Right atrium auricular region (tissue), 2 donors: ENCODE measurements around the gene FRAS1. TPM values are rescaled to one million over a fixed set of nuclear protein-coding genes. Genes with fewer than 3 reads are reported as not detected.

Experiments
- DNase-seq: peaks from one replicate; pipeline ENCODE4 v3.0.0-alpha.2; 2019; ENCODE audit warnings: low spot score
- H3K27ac ChIP-seq, 2 donors: fragments of 200-600 bp; sonication (generic); 1 replicate in 1 of 2; 2 replicates in 1 of 2; pipeline ENCODE4 v1.5.1; 2016 to 2019
- H3K27me3 ChIP-seq, 2 donors: fragments of 200-600 bp; sonication (generic); one replicate each; pipeline versions ENCODE4 v1.5.1 to v1.6.0; 2017 to 2019
- H3K36me3 ChIP-seq: fragments of 200-600 bp; sonication (generic); one replicate; pipeline ENCODE4 v1.5.1; 2016
- H3K4me1 ChIP-seq, 2 donors: fragments of 200-600 bp; sonication (generic); one replicate each; pipeline versions ENCODE4 v1.5.1 to v1.6.0; 2017 to 2019
- H3K4me3 ChIP-seq, 2 donors: fragments of 200-600 bp; sonication (generic); 1 replicate in 1 of 2; 2 replicates in 1 of 2; pipeline ENCODE4 v1.5.1; 2017 to 2019; ENCODE audit warnings: mild to moderate bottlenecking in 1 of 2, moderate library complexity in 1 of 2
- H3K9me3 ChIP-seq, 2 donors: fragments of 200-600 bp; sonication (generic); one replicate each; pipeline ENCODE4 v1.5.1; 2019
- CTCF ChIP-seq, 2 donors: fragments of 200-600 bp; sonication (generic); IDR thresholded peaks; one replicate each; pipeline ENCODE4 v1.5.1; 2019; ENCODE audit warnings: antibody characterized with exemption in 2 of 2
- total RNA-seq, 2 donors: library from RNA; depleted of rRNA; stranded (reverse); fragments of >200 nt; gene quantifications; one replicate each; pipeline ENCODE4 v1.1.0, GENCODE V29; 2016

The FRAS1 gene
- total RNA-seq, 2 donors from 2014 or later, result 5.8 to 12.9 TPM

- no peaks in the 10 kb centered on the region for H3K27me3 ChIP-seq
- H3K9me3 ChIP-seq, result no peaks in the 10 kb centered on the region
- H3K4me1 ChIP-seq, result peaks cover 0 to 35% of the 10 kb centered on the region in 2 donors
- peak overlapping the region; percentile 60 to 66 for H3K4me3 ChIP-seq
- H3K36me3 ChIP-seq, result no peaks in the 10 kb centered on the region
- H3K27ac ChIP-seq, result peak overlapping the region; percentile 83 to 94
- DNase-seq, result peak; percentile 72
- peak in 1 of 2 donors; percentile 27 for TF ChIP-seq CTCF (IDR thresholded peaks at IDR 0.05)
Measured at GRCh38 chr4:78056265-78057129, 626 bp upstream of the FRAS1 start.

- Histone ChIP-seq H3K27me3 (no peaks in the 10 kb centered on the region), H3K4me3 (peak overlapping the region; percentile 60 to 66), H3K9me3 (no peaks in the 10 kb centered on the region), H3K4me1 (peaks cover 0 to 35% of the 10 kb centered on the region in 2 donors), H3K36me3 (no peaks in the 10 kb centered on the region), H3K27ac (peak overlapping the region; percentile 83 to 94)
- TF ChIP-seq CTCF (IDR thresholded peaks at IDR 0.05), result no peak
- DNase-seq, result peak; percentile 66
Measured at GRCh38 chr4:78057600-78058550, 752 bp downstream of the FRAS1 start.

GRCh38 chr4:78058591-78059523, 1.7 kb downstream of the FRAS1 start:
- Histone ChIP-seq H3K4me1 (peaks cover 0 to 35% of the 10 kb centered on the region in 2 donors), H3K36me3 (no peaks in the 10 kb centered on the region), H3K27ac (peak overlapping the region; percentile 83 to 94), H3K9me3 (no peaks in the 10 kb centered on the region), H3K27me3 (no peaks in the 10 kb centered on the region), H3K4me3 (peak overlapping the region; percentile 60 to 66)
- no peak for DNase-seq
- TF ChIP-seq CTCF (IDR thresholded peaks at IDR 0.05), result no peak

GRCh38 chr4:78059524-78059889, 2.4 kb downstream of the FRAS1 start:
- peak; percentile 66 for DNase-seq

More at GRCh38 chr4:78059524-78059889, 2.4 kb downstream of the FRAS1 start:
- H3K4me1 ChIP-seq, result peaks cover 0 to 35% of the 10 kb centered on the region in 2 donors
- H3K9me3 ChIP-seq, result no peaks in the 10 kb centered on the region
- peak overlapping the region; percentile 60 to 66 for H3K4me3 ChIP-seq
- no peaks in the 10 kb centered on the region for H3K36me3 ChIP-seq
- peak; percentile 59 to 66 for TF ChIP-seq CTCF (IDR thresholded peaks at IDR 0.05)
- H3K27ac ChIP-seq, result peak overlapping the region; percentile 83 to 94
- H3K27me3 ChIP-seq, result no peaks in the 10 kb centered on the region
